Type B pancreatic cell (in vitro differentiated cells): ENCODE results near the gene CTDP1. TPM values are rescaled to one million over a fixed set of nuclear protein-coding genes. Genes with fewer than 3 reads are reported as not detected.

Source experiments
- DNase-seq: peaks from one replicate; pipeline ENCODE4 v3.0.0; 2021; ENCODE audit warnings: mixed read lengths; ENCODE audit not compliant: unreplicated experiment; ENCODE audit errors: extremely low spot score
- H3K27ac Mint-ChIP-seq: 2 replicates; pipeline ENCODE4 v1.8.0; 2021; ENCODE audit warnings: mild to moderate bottlenecking, mixed read lengths
- H3K27me3 Mint-ChIP-seq: 2 replicates; pipeline ENCODE4 v1.8.0; 2021; ENCODE audit warnings: mixed read lengths
- H3K36me3 Mint-ChIP-seq: 2 replicates; pipeline ENCODE4 v1.8.0; 2021; ENCODE audit warnings: mixed read lengths
- H3K4me1 Mint-ChIP-seq: one replicate; pipeline ENCODE4 v1.8.0; 2021; ENCODE audit warnings: mixed read lengths; ENCODE audit not compliant: unreplicated experiment
- H3K4me3 Mint-ChIP-seq: 2 replicates; pipeline ENCODE4 v1.8.0; 2021; ENCODE audit warnings: mild to moderate bottlenecking, mixed read lengths
- H3K9me3 Mint-ChIP-seq: 2 replicates; pipeline ENCODE4 v1.8.0; 2021; ENCODE audit warnings: mixed read lengths
- CTCF ChIP-seq: fragments of 200-600 bp; sonication (generic); conservative IDR thresholded peaks from 2 replicates; pipeline ENCODE4 v1.5.0; 2021; ENCODE audit warnings: antibody characterized with exemption, mild to moderate bottlenecking
- total RNA-seq: library from RNA; stranded (reverse); gene quantifications from 2 replicates; pipeline ENCODE4 v1.2.1, GENCODE V29; 2021; ENCODE audit warnings: low replicate concordance

Gene CTDP1
- total RNA-seq, 1 donor from 2014 or later = 21.1 TPM

DNA sequence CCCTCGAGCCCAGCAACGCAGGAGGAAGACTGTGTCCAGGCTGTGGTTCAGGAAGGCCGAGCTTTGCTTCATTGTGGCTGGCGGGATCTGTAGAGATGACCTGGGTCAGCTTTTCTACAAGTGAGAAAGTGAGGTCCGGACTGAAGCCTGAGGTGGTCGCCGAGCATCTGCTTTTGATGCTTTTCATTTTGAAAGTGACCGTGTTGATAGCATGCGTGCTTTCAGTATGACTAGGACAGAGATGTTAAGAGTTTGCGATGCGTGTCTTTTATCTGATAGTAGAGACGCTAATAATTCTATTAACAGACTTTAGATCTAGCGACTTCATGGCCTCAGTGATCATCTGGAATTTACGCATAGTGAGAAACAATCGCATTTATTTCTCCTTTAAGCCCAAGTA lies 28.1 kb downstream of the CTDP1 start:
- DNase-seq = no peak
- Mint-ChIP-seq H3K9me3 (no peaks in the 10 kb centered on the region), H3K36me3 (peaks cover 11% of the 10 kb centered on the region), H3K27me3 (no peaks in the 10 kb centered on the region), H3K27ac (no peak overlapping the region), H3K4me3 (no peak overlapping the region), H3K4me1 (no peaks in the 10 kb centered on the region)
- no peak for TF ChIP-seq CTCF

DNA sequence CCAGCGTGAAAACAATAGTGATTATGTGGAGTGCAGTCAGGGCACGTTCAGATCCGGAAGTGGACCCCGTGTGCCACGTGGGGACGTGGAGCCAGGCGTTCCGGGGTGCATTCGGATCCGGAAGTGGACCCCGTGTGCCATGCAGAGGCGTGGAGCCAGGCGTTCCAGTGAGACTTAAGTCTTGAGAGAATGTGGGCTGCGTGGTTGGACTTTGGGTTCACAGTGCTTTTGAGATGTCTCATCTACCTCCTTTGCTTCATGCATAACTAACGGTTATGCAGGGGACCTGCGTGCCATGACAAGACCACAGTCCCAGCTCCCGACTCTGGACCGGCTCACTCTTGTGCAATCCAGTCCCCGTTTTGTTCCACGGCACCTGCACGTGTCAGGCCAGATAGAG lies 28.8 kb downstream of the CTDP1 start:
- Mint-ChIP-seq H3K4me3 (no peak overlapping the region), H3K27ac (no peak overlapping the region), H3K36me3 (peaks cover 14% of the 10 kb centered on the region), H3K9me3 (no peaks in the 10 kb centered on the region), H3K4me1 (no peaks in the 10 kb centered on the region), H3K27me3 (no peaks in the 10 kb centered on the region)
- no peak for DNase-seq
- TF ChIP-seq CTCF = no peak

DNA sequence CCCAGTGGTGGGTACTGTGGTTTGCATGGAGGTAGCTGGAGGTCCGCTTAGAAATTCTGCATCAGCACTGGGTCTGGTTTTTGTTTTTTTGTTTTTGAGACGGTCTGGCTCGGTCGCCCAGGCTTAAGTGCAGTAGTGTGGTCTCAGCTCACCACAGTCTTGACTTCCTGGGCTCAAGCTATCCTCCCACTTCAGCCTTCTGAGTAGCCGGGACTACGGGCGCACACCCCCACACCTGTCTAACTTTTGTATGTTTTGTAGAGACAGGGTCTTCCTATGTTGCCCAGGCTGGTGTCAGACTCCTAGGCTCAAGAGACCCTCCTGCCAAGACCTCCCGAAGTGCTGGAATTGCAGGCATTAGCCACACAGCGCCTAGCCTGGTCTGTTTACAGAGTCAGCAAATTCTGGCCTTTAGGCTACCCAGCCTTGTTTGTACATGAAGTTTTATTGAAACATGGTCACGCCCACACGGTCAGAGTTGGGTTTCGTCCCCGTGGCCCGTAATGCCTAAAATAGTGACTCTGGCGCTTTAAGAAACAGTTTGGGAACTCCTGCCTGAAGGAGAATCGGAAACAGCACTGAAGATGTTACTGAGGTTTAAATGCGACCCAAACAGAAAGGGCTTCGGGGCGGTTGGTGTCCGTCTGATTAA lies 32.7 kb downstream of the CTDP1 start:
- Mint-ChIP-seq H3K9me3 (no peaks in the 10 kb centered on the region), H3K4me1 (no peaks in the 10 kb centered on the region), H3K4me3 (no peak overlapping the region), H3K27me3 (no peaks in the 10 kb centered on the region), H3K36me3 (peaks cover 14% of the 10 kb centered on the region), H3K27ac (no peak overlapping the region)
- DNase-seq = no peak
- no peak for TF ChIP-seq CTCF

GRCh38 chr18:79713341-79713740 lies 33.7 kb downstream of the CTDP1 start:
- Mint-ChIP-seq H3K27me3 (no peaks in the 10 kb centered on the region), H3K4me1 (no peaks in the 10 kb centered on the region), H3K27ac (no peak overlapping the region), H3K4me3 (no peak overlapping the region), H3K9me3 (no peaks in the 10 kb centered on the region), H3K36me3 (peaks cover 11% of the 10 kb centered on the region)
- TF ChIP-seq CTCF = no peak
- DNase-seq = no peak

GRCh38 chr18:79714531-79715240 lies 35.1 kb downstream of the CTDP1 start:
- no peaks in the 10 kb centered on the region for H3K27me3 Mint-ChIP-seq
- no peak for DNase-seq
- H3K4me1 Mint-ChIP-seq = no peaks in the 10 kb centered on the region
- H3K36me3 Mint-ChIP-seq = peaks cover 22% of the 10 kb centered on the region
- TF ChIP-seq CTCF = no peak
- H3K27ac Mint-ChIP-seq = no peak overlapping the region
- H3K9me3 Mint-ChIP-seq = no peaks in the 10 kb centered on the region
- no peak overlapping the region for H3K4me3 Mint-ChIP-seq
